AG04450 (cell line): ENCODE results near the gene MACF1. TPM values are rescaled to one million over a fixed set of nuclear protein-coding genes. Genes with fewer than 3 reads are reported as not detected.

Source experiments
- CTCF ChIA-PET: fragments of 300-600, 350-600 bp; formaldehyde crosslinking; extraction: SDS; loops from one replicate; lab custom pipeline; 2022; ENCODE audit warnings: antibody characterized with exemption, inconsistent platforms; lab: Charles Lee
- POLR2A ChIA-PET: fragments of 350-600 bp; formaldehyde crosslinking; extraction: SDS; loops from one replicate; lab custom pipeline; 2021; ENCODE audit warnings: antibody characterized with exemption, inconsistent platforms; lab: Yijun Ruan, JAX
- DNase-seq: peaks from one replicate; pipeline ENCODE4 v3.0.0-alpha.2; 2011; ENCODE audit warnings: low read depth, low spot score
- H3K27ac ChIP-seq: one replicate; pipeline ENCODE4 v1.5.1; 2012; ENCODE audit warnings: low read depth, low read length, control low read depth
- H3K27me3 ChIP-seq: one replicate; pipeline ENCODE4 v1.6.0; 2012; ENCODE audit warnings: low read length; ENCODE audit not compliant: control insufficient read depth, insufficient read depth
- H3K4me3 ChIP-seq: 2 replicates; pipeline ENCODE4 v1.5.1; 2011; ENCODE audit warnings: mild to moderate bottlenecking, low read depth, low read length, control low read depth
- H3K9me3 ChIP-seq: 2 replicates; pipeline ENCODE4 v1.5.1; 2012; ENCODE audit warnings: low read length; ENCODE audit not compliant: control insufficient read depth, insufficient read depth
- polyA plus RNA-seq: library from polyadenylated mRNA; depleted of rRNA; stranded (reverse); fragments of >200 nt; gene quantifications from 2 replicates; pipeline ENCODE4 v1.2.3, GENCODE V29; 2011
- TF ChIP-seq, protein P1 (sequence below): IDR thresholded peaks from 2 replicates; pipeline ENCODE4 v1.5.1; 2011; ENCODE audit warnings: low read depth, low read length, control low read depth, inconsistent platforms

Gene MACF1
- polyA plus RNA-seq, 1 experiment = 118 TPM

DNA sequence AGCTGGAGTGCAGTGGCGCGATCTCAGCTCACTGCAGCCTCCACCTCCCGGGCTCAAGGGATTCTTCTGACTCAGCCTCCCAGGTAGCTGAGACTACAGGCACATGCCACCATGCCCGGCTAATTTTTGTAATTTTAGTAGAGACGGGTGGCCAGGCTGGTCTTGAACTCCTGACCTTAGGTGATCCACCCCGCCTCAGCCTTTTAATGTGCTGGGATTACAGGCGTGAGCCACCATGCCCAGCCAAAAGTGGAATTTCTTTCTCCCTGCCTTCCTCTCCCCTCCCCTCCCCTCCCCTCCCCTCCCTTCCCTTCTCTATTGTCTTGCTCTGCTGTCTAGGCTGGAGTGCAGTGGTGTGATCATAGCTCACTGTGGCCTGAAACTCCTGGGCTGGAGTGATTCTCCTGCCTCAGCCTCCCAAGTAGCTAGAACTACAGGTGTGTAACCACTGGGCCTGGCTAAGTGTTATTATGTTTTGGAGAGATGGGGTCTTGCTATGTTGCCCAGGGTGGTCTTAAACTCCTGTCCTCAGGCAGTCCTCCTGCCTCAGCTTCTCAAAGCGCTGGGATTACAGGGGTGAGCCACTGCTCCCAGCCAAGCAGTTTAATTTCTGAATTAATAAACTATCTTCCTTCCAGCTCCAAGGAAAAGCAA is 10.0 kb upstream of the MACF1 start:
- TF ChIP-seq, protein P1, sequence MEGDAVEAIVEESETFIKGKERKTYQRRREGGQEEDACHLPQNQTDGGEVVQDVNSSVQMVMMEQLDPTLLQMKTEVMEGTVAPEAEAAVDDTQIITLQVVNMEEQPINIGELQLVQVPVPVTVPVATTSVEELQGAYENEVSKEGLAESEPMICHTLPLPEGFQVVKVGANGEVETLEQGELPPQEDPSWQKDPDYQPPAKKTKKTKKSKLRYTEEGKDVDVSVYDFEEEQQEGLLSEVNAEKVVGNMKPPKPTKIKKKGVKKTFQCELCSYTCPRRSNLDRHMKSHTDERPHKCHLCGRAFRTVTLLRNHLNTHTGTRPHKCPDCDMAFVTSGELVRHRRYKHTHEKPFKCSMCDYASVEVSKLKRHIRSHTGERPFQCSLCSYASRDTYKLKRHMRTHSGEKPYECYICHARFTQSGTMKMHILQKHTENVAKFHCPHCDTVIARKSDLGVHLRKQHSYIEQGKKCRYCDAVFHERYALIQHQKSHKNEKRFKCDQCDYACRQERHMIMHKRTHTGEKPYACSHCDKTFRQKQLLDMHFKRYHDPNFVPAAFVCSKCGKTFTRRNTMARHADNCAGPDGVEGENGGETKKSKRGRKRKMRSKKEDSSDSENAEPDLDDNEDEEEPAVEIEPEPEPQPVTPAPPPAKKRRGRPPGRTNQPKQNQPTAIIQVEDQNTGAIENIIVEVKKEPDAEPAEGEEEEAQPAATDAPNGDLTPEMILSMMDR = no peak
- ChIA-PET POLR2A (interaction anchor here (0.7 to 1.5 kb wide), 6 partner anchors 9 to 64 kb away, joined by 3 to 7 read pairs (median 5); partner anchors contain the start of gene MACF1), CTCF (interaction anchor here (0.7 to 3.7 kb wide), 6 partner anchors 10 to 130 kb away, joined by 6 to 23 read pairs (median 7); partner anchors contain the start of gene MACF1)
- H3K4me3 ChIP-seq = no peak overlapping the region
- no peaks in the 10 kb centered on the region for H3K9me3 ChIP-seq
- DNase-seq = no peak
- H3K27me3 ChIP-seq = no peaks in the 10 kb centered on the region
- H3K27ac ChIP-seq = no peak overlapping the region

DNA sequence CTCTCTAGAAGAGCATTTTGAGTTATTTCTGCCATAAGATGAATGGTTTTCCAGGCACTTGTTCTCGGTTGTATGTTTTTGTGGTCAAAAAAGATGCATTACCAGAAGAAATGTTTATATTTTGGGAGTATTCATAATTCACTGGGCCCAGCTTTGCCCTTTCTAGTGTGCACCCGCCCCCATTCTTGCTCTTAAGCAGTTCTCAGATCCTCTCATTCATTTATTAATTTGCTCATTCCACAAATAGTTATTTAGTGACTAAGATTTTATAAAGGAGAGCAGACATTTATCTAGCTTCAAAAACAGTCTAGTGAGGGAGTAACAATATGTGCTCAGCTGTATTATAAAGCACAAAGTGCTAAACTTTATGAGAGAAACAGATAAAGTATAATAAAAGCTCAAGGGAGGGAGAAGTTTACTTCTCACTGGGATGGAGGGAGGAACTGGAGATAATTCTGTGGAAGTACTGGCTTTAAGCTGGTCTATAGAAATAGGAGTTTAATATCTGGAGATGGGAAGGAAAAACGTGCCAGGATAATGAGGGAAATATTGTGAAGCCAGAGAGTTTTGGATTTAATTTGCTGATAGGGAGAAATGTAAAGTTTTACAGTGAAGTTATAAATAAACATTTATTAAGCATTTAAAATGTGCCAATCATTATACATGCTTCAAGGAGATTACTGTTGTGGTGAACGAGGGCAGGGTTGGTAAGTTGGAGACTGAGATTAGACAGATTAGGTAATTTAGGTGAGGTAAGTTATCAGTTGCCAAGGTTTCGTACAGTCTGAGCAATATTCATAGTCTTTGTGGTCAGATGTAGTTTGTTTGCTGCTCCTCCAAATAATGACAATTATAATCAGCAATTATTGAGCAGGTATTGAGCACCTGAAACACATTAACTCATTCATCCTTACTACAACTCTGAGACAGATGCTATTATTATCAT is 9.1 kb upstream of the MACF1 start:
- no peak for DNase-seq
- TF ChIP-seq, protein P1 = no peak
- Histone ChIP-seq H3K27me3 (no peaks in the 10 kb centered on the region), H3K4me3 (no peak overlapping the region), H3K9me3 (no peaks in the 10 kb centered on the region), H3K27ac (no peak overlapping the region)
- ChIA-PET CTCF (interaction anchor here (0.9 to 2.0 kb wide), 4 partner anchors 9 to 63 kb away, joined by 3 to 9 read pairs (median 6); partner anchors contain the start of gene MACF1), POLR2A (interaction anchor here (0.6 to 1.5 kb wide), 6 partner anchors 10 to 257 kb away, joined by 3 to 7 read pairs (median 5); partner anchors contain the start of gene MACF1)

DNA sequence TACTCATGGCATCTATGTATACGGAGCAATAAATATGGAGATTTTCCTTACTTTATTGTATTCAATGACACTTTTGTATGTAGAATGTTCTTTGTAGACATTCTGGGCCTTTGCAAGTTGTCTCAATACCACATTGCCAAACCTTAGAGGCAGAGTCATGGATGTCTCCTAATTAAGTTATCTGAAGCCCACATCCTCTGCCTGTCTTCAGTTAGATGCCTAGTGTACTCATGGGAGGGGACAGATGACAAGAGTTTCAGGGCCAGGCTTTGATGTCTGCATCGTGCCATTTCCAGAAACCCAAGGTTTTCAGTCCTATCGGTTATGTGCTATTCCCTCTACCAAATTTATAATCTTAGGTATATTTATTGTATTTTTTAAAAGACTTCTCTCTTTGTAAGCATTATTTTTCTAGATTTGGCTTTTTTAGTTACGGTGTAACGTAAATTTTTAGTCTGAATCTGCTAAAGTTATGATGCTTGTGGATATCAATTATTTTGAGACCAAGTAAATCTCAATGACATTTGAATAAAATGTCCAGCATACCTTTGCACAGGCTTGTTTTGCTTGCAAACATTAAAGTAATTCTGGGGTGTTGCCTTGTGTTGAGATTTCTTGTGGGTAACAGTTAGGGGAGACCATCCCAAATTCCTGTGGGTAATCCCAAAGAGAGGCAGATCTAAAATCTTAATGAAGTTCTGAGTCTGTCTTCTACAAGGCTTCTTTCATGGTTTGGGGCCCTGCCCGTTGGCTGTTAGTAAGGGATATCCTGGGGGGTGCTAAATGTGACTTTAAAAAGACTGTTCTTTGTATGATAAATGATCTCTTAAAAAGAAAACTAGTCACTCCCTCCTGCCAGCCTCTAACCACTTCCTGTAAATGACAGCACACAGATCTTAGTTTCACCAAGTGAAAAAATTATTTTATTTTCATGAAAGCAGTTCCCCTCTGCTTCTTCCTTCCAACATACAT is 8.0 kb upstream of the MACF1 start:
- no peak for DNase-seq
- Histone ChIP-seq H3K4me3 (no peak overlapping the region), H3K27ac (no peak overlapping the region), H3K9me3 (no peaks in the 10 kb centered on the region), H3K27me3 (no peaks in the 10 kb centered on the region)
- ChIA-PET POLR2A (no interaction called here), CTCF (interaction anchor here (0.9 kb wide), 1 partner anchor 11 kb away, joined by 3 read pairs; no protein-coding TSS in a partner anchor)
- TF ChIP-seq, protein P1 = no peak

DNA sequence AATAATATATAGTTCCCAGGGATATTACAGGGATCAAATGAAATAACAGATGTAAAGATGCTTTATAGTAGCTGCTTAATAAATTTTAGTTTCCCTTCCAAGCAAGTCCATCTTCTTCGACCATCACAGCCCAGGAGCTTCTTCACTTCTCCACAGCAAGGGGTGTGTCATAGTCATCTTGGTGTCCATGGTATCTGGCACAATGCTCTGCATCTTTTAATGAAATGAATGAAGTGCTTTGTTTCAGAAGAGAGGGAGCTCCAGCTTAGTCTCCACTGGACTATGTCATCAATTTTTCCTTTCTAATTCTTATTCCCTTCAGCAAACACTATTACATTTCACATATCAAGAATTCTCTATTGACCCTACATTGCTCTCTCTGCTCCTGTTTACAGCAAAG is 4.9 kb upstream of the MACF1 start:
- TF ChIP-seq, protein P1 = no peak
- Histone ChIP-seq H3K9me3 (no peaks in the 10 kb centered on the region), H3K27ac (no peak overlapping the region), H3K4me3 (no peak overlapping the region), H3K27me3 (no peaks in the 10 kb centered on the region)
- ChIA-PET POLR2A (no interaction called here), CTCF (interaction anchor here (0.9 kb wide), 1 partner anchor 8 kb away, joined by 5 read pairs; no protein-coding TSS in a partner anchor)
- DNase-seq = no peak
